ENCODE data around the gene ARHGEF33. TPM values are rescaled to one million over a fixed set of nuclear protein-coding genes. Genes with fewer than 3 reads are reported as not detected.

The ARHGEF33 gene
- total and polyA plus RNA-seq, 2 of the 8 experiments (the other 6 are each of a cell fraction or from before 2014, with no cell fraction given) = 0.09 to 0.95 TPM

DNA sequence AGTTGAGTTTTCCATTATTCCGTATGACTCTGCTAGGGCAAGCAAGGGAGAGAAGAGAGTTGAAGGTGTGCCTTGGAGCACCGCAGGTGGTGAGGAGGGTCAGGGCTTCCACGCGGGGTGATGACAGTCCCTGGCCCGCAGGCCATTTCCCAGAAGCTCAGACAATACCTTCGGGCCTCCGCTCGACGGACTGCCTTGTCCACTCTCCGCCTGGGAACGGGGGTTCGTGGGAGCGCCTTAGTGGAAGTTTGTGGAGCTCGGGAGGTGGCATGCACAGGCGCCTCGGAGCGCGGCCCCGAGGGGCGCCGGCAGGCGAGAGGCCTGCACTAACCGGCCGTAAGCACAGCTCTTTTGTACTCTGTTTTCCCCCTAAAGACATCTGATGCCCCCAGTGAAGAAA, 69.8 kb downstream of the ARHGEF33 start (continued):
- no peak for TF ChIP-seq SAP30 (IDR thresholded peaks at IDR 0.05; ENCODE audit: insufficient read depth, insufficient replicate concordance, low read length)
- TF ChIP-seq ZNF274 (IDR thresholded peaks at IDR 0.05; ENCODE audit: borderline replicate concordance, extremely low read depth, low read length) = no peak
- no peak for TF ChIP-seq HDAC6 (IDR thresholded peaks at IDR 0.05; ENCODE audit: low read depth, low read length)
- TF ChIP-seq CREB1 (IDR thresholded peaks at IDR 0.05) = no peak
- TF ChIP-seq NANOG (IDR thresholded peaks at IDR 0.05; ENCODE audit: insufficient read depth, low read depth, low read length, poor library complexity, severe bottlenecking) = no peak
